Effector memory CD4-positive, alpha-beta T cell (primary cell): ENCODE results near the gene TBC1D5.
"Not testable (repeated sequence)": the region's sequence is repeated elsewhere in the genome, so short reads cannot be mapped to it uniquely, and the experiment has no call there.

ENCODE experiments used
- DNase-seq, 3 donors: peaks; one replicate each; pipeline ENCODE4 v3.0.0-alpha.2; 2020
- H3K27ac ChIP-seq: 2 replicates; pipeline ENCODE4 v1.7.0; 2013; ENCODE audit warnings: mild to moderate bottlenecking, low read length, moderate library complexity; ENCODE audit not compliant: insufficient read depth, poor library complexity, severe bottlenecking
- H3K27me3 ChIP-seq: replicated peaks from 2 replicates; pipeline ENCODE4 v1.7.0; 2013; ENCODE audit warnings: mild to moderate bottlenecking, low read length; ENCODE audit not compliant: insufficient read depth, control insufficient read depth, poor library complexity, severe bottlenecking
- H3K36me3 ChIP-seq: 2 replicates; pipeline ENCODE4 v1.7.0; 2013; ENCODE audit warnings: mild to moderate bottlenecking, low read length, moderate library complexity; ENCODE audit not compliant: control insufficient read depth, insufficient read depth
- H3K4me1 ChIP-seq: 2 replicates; pipeline ENCODE4 v1.7.0; 2013; ENCODE audit warnings: low read length, mild to moderate bottlenecking; ENCODE audit not compliant: control insufficient read depth, insufficient read depth, poor library complexity, severe bottlenecking
- H3K4me3 ChIP-seq: 2 replicates; pipeline ENCODE4 v1.7.0; 2013; ENCODE audit warnings: low read length, low read depth, mild to moderate bottlenecking; ENCODE audit not compliant: insufficient read depth, poor library complexity, severe bottlenecking
- H3K9me3 ChIP-seq: 2 replicates; pipeline ENCODE4 v1.7.0; 2013; ENCODE audit warnings: mild to moderate bottlenecking, low read length, moderate library complexity; ENCODE audit not compliant: control insufficient read depth

The TBC1D5 gene

DNA sequence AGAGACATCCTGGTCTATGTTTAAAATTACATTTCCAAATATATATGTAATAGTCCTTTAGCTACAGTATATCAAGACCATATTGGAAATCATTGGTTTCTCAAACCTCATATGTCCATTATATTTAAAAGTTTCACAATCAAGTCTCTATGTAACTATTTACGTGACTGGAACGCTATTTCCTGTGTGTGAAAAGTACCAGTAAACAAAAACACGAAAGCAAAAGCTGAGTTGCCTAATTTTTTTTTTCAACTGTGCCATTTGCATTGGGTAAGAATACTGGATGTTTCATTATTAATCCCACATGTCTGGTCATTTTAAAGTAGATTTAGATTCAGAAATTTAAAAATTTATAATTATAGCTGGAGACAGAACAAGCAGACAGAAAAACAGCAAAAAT, 381.4 kb downstream of the TBC1D5 start:
- Histone ChIP-seq H3K27me3 (no peaks in the 10 kb centered on the region), H3K4me1 (no peaks in the 10 kb centered on the region), H3K4me3 (no peak overlapping the region), H3K36me3 (no peaks in the 10 kb centered on the region), H3K27ac (no peak overlapping the region), H3K9me3 (no peaks in the 10 kb centered on the region)
- DNase-seq, result no peak

DNA sequence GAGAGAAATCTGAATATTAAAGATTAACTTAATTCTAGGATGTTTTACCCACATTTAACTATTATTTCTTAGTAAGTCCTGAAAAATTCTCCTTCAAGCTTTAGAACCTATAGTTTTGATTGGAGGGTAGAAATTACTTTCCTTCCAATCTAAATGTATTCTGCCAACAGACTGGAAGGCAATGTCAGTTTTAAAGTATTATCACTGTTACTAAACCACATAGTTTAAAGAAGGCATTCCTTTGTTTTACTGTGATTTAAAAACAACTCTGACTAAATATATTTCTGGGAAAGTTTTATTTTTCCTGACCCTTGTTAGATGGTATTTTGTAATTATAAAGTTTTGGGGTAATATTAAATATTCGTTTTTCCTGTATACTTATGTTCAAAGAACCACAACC, 382.5 kb downstream of the TBC1D5 start:
- no peak for DNase-seq
- H3K27ac ChIP-seq, result no peak overlapping the region
- no peaks in the 10 kb centered on the region for H3K36me3 ChIP-seq
- no peaks in the 10 kb centered on the region for H3K4me1 ChIP-seq
- H3K9me3 ChIP-seq, result no peaks in the 10 kb centered on the region
- no peaks in the 10 kb centered on the region for H3K27me3 ChIP-seq
- H3K4me3 ChIP-seq, result no peak overlapping the region

DNA sequence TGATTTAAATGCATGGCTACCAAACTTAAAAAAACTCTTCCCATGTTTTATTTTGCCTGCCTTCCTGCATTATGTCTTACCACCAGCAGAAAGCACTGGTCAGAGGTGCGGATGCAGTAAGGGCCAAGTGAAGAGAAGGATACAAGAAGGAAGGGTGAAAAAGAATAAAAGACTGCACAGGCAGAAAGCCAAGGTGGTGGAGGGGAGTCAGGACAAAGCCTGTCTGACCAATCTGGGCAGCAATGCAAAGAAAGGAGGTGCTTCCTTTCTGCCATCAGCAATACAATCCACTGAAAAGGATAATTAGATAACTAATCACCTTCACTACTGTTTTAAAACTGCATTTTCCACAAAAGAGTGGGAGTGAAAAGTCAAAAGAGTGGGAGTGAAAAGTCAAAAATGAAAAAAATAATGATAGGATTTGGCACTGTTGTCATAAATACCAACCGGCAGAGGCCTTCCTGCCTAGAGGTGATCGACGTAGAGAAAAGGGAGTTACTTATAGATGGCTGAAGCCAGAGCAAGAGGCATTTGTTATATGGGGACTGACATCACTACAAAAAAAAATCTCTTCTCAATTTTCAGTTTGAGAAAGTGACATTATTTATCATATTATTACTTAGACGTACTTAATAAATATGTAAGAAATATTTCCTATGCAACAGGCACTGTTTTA, 385.3 kb downstream of the TBC1D5 start:
- no peaks in the 10 kb centered on the region for H3K4me1 ChIP-seq
- DNase-seq, result no peak
- no peak overlapping the region for H3K27ac ChIP-seq
- H3K4me3 ChIP-seq, result no peak overlapping the region
- no peaks in the 10 kb centered on the region for H3K9me3 ChIP-seq
- no peaks in the 10 kb centered on the region for H3K27me3 ChIP-seq
- H3K36me3 ChIP-seq, result no peaks in the 10 kb centered on the region

GRCh38 chr3:17356585-17356984, 385.8 kb downstream of the TBC1D5 start:
- no peak for DNase-seq
- Histone ChIP-seq H3K27me3 (no peaks in the 10 kb centered on the region), H3K36me3 (no peaks in the 10 kb centered on the region), H3K4me3 (no peak overlapping the region), H3K9me3 (no peaks in the 10 kb centered on the region), H3K4me1 (no peaks in the 10 kb centered on the region), H3K27ac (no peak overlapping the region)

DNA sequence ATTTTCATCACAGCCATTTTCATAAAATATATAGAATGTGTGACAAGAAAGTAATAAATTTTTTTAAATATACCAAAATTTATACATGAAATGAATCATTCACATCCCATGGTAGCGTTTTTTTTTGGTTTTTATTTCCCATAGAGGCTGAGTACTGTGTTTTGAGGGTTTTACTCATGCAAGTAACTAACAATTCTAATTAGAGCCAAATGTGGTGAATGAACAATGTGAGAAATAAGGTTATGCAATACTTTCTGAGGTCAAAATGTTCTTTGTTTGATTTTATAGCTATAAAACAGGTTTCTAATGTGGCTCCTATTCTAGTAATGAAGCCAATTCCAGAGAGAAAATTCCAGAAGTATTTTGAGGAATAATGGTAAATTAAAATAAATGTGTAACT, 386.8 kb downstream of the TBC1D5 start:
- Histone ChIP-seq H3K27ac (no peak overlapping the region), H3K4me1 (no peaks in the 10 kb centered on the region)
- DNase-seq, result no peak

DNA sequence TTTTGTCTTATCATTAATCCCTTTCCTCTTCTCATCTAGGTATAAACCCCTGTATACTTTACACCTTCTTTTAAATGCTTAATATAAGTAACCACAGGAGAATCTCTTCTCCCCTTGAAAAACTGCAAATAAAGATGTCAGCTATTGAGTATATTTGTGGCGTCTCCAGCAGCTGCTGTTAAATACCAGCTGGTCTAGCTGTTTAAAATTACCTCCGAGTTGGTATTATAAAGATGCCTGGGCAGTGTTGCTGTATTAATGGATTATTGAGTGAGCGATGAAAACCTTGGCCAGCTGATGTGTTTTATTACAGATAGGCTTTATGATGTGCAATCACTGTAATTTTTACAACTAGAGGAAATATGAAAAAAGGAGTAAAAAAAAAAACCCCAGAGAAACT, 388.1 kb downstream of the TBC1D5 start:
- Histone ChIP-seq H3K4me1 (no peaks in the 10 kb centered on the region), H3K36me3 (no peaks in the 10 kb centered on the region), H3K27ac (no peak overlapping the region), H3K4me3 (no peak overlapping the region), H3K9me3 (no peaks in the 10 kb centered on the region), H3K27me3 (no peaks in the 10 kb centered on the region)
- no peak for DNase-seq

More for the DNA sequence above, 386.8 kb downstream of the TBC1D5 start:
- no peaks in the 10 kb centered on the region for H3K9me3 ChIP-seq
- H3K4me3 ChIP-seq, result no peak overlapping the region
- no peaks in the 10 kb centered on the region for H3K27me3 ChIP-seq
- H3K36me3 ChIP-seq, result no peaks in the 10 kb centered on the region

- no peak for DNase-seq
- Histone ChIP-seq H3K4me3 (no peak overlapping the region), H3K4me1 (no peaks in the 10 kb centered on the region), H3K27ac (no peak overlapping the region), H3K27me3 (no peaks in the 10 kb centered on the region), H3K36me3 (no peaks in the 10 kb centered on the region), H3K9me3 (no peaks in the 10 kb centered on the region)
Measured at GRCh38 chr3:17352620-17353019, 389.8 kb downstream of the TBC1D5 start.

DNA sequence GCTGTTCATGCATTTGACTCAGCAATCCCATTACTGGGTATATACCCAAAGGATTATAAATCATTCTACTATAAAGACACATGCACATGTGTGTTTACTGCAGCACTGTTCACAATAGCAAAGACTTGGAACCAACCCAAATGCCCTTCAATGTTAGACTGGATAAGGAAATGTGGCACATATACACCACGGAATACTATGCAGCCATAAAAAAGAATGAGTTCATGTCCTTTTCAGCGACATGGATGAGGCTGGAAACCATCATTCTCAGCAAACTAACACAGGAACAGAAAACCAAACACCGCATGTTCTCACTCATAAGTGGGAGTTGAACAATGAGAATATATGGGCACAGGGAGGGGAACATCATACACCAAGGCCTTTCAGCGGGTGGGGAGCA, 391.2 kb downstream of the TBC1D5 start:
- H3K9me3 ChIP-seq, H3K27me3 ChIP-seq, H3K4me3 ChIP-seq, H3K4me1 ChIP-seq, DNase-seq, H3K36me3 ChIP-seq, H3K27ac ChIP-seq: not testable (repeated sequence)

DNA sequence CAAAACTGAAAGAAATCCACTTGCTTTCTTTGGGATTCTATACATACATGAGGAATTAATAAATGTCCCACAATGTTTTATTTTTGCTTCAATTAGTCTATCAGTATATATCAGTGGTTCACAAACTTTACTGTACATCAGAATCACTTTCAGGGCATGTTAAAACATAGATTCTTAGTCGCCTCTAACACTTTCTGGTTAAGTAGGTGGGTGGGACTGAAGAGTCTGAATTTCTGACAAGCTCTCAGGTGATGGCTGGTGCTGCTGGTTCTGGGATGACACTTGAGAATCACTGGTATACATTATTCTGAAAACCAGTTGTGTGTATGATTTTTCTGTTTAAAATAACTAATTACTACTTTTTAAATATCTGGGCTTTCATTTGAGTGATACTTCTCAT, 393.3 kb downstream of the TBC1D5 start:
- Histone ChIP-seq H3K27ac (no peak overlapping the region), H3K4me1 (no peaks in the 10 kb centered on the region), H3K4me3 (no peak overlapping the region), H3K27me3 (no peaks in the 10 kb centered on the region), H3K36me3 (no peaks in the 10 kb centered on the region), H3K9me3 (no peaks in the 10 kb centered on the region)
- no peak for DNase-seq

DNA sequence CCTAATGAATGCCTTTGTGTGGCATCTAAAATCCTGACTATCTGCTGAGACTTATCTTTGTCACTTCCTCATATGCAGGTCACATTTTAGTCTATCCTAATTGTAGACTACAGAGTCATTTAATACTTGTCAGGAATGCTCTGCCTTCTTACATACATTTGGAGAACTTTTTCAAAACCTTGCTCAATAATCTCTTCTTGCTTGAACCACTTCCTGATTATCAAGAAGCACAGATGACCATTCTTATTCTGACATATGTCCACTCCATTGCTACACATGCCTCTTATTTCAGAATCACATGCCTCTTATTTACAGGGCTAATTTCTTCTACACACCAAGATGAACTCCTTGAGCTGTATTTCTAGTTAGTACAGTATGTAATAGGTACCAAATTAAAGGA, 400.3 kb downstream of the TBC1D5 start:
- Histone ChIP-seq H3K36me3 (no peaks in the 10 kb centered on the region), H3K27ac (no peak overlapping the region), H3K9me3 (no peaks in the 10 kb centered on the region), H3K4me3 (no peak overlapping the region), H3K4me1 (no peaks in the 10 kb centered on the region), H3K27me3 (no peaks in the 10 kb centered on the region)
- no peak for DNase-seq
